ENCODE measurements around the gene SYCN.

The SYCN gene

DNA sequence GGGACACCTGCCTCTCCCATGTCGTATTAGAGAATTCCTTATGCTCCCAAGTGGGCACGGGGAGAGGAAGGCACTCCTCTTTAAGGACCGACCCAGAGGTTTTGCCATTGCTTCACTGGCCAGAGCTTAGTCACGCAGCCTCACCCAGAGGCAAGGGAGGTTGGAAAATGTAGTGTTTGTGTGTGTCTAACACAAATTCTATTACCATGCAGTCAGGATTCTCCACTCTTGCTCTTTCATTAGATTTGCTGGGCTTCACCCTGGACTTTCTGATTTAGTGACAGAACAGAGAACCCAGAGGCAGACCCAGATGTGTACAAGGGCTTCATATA, 21.9 kb downstream of the SYCN start:
- peaks cover 0 to 26% (median 19%) of the 10 kb centered on the region in 5 donors for H3K36me3 ChIP-seq (ENCODE audit: control insufficient read depth in 5 of 5, insufficient read depth in 5 of 5, low read length in 5 of 5)
- no peak overlapping the region for H3K9ac ChIP-seq (ENCODE audit: low read length in 5 of 5)
- H3K4me1 ChIP-seq (ENCODE audit: control insufficient read depth in 5 of 5, insufficient read depth in 5 of 5, low read length in 5 of 5), result no peaks in the 10 kb centered on the region
- no peaks in the 10 kb centered on the region for H3K9me3 ChIP-seq (ENCODE audit: control insufficient read depth in 5 of 5, low read length in 5 of 5)
- no peak overlapping the region for H3K27ac ChIP-seq (ENCODE audit: low read depth, low read length)
- peaks cover 0 to 3% (median 3%) of the 10 kb centered on the region in 5 donors for H3K27me3 ChIP-seq (ENCODE audit: control insufficient read depth in 5 of 5, insufficient read depth in 4 of 5, low read length in 5 of 5)
- no peak overlapping the region for H3K4me3 ChIP-seq (ENCODE audit: low read depth in 1 of 5, low read length in 5 of 5)

DNA sequence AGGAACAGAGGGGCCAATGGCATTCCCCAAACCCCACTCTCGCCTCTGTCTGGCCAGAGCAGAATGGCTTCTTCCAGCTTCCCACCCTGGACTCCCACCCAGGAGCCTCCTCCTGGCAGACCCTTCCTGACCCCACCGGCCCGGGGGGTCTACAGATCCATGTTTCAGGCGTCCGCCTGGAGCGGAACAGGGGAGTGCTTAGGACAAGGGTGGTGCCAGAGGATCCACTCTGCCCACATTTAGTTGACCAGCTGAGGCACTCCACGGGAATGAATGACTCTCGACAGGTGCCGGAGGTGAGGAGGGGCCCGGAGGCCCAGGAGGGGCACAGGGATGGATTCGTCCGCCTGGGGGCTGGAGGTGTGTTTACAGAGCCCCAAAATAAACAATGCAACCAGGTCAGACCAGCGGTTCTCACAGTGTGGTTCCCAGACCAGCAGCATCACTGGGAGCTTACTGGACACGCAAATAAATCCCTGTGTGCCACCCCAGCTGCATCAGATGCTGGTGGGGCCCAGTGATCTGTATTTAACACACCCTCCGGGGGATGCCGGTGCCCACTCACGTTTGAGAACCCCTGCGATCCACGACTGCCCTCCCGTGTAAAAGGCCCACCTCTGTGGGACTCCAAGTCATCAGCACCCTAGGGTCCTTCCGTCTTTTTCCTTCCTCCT, 22.4 kb downstream of the SYCN start:
- Histone ChIP-seq H3K4me3 (ENCODE audit: low read depth in 1 of 5, low read length in 5 of 5) (no peak overlapping the region), H3K4me1 (ENCODE audit: control insufficient read depth in 5 of 5, insufficient read depth in 5 of 5, low read length in 5 of 5) (no peaks in the 10 kb centered on the region)

DNA sequence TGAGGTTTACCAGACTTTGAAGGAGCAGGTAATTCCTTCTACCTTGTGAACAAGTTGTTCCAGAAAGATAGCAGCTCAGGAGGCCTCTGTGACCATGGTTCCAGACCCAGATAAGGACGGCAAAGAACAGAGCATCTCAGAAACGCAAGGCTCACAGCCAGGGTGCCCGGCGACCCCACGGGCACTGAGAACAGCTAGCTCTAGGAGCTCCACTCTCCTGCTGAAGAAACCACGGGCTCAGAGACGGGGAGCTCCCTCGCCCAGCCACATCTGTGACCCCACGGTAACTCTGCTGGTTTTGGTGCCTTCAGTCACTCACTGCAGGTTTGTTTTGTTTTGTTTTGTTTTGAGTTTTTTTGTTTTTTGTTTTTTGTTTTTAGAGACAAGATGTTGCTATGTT, 23.3 kb downstream of the SYCN start:
- no peak overlapping the region for H3K4me3 ChIP-seq (ENCODE audit: low read depth in 1 of 5, low read length in 5 of 5)
- no peak overlapping the region for H3K9ac ChIP-seq (ENCODE audit: low read length in 5 of 5)
- no peaks in the 10 kb centered on the region for H3K9me3 ChIP-seq (ENCODE audit: control insufficient read depth in 5 of 5, low read length in 5 of 5)
- no peaks in the 10 kb centered on the region for H3K4me1 ChIP-seq (ENCODE audit: control insufficient read depth in 5 of 5, insufficient read depth in 5 of 5, low read length in 5 of 5)
- peaks cover 0 to 37% (median 25%) of the 10 kb centered on the region in 5 donors for H3K36me3 ChIP-seq (ENCODE audit: control insufficient read depth in 5 of 5, insufficient read depth in 5 of 5, low read length in 5 of 5)
- H3K27me3 ChIP-seq (ENCODE audit: control insufficient read depth in 5 of 5, insufficient read depth in 4 of 5, low read length in 5 of 5), result peaks cover 0 to 3% (median 3%) of the 10 kb centered on the region in 5 donors
- H3K27ac ChIP-seq (ENCODE audit: low read depth, low read length), result no peak overlapping the region

More for the DNA sequence above, 22.4 kb downstream of the SYCN start:
- Histone ChIP-seq H3K9ac (ENCODE audit: low read length in 5 of 5) (no peak overlapping the region), H3K36me3 (ENCODE audit: control insufficient read depth in 5 of 5, insufficient read depth in 5 of 5, low read length in 5 of 5) (peaks cover 0 to 29% (median 21%) of the 10 kb centered on the region in 5 donors), H3K9me3 (ENCODE audit: control insufficient read depth in 5 of 5, low read length in 5 of 5) (no peaks in the 10 kb centered on the region), H3K27ac (ENCODE audit: low read depth, low read length) (no peak overlapping the region), H3K27me3 (ENCODE audit: control insufficient read depth in 5 of 5, insufficient read depth in 4 of 5, low read length in 5 of 5) (peaks cover 0 to 3% (median 3%) of the 10 kb centered on the region in 5 donors)

DNA sequence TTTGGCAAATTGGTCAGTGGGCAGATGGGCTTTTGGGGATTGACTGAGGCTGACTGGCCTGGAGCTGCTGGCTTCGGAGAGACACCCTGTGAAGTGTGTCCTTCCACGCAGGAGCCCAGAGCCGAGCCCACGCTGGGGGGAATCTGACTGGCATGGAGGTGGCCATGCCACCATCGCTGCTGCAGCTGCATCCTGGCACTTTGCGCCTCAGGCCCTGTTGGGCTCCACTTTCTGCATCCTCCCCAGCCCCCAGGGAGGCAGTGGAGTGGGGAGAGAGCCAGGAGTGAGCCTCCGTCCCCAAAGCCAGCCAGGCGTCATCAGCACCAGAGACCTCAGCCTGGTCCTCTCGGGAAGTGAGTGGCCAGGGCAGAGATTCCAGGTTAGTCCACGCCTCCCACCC, 24.3 kb downstream of the SYCN start:
- peaks cover 0 to 47% (median 31%) of the 10 kb centered on the region in 5 donors for H3K36me3 ChIP-seq (ENCODE audit: control insufficient read depth in 5 of 5, insufficient read depth in 5 of 5, low read length in 5 of 5)
- H3K27ac ChIP-seq (ENCODE audit: low read depth, low read length), result no peak overlapping the region
- H3K9ac ChIP-seq (ENCODE audit: low read length in 5 of 5), result no peak overlapping the region
- H3K27me3 ChIP-seq (ENCODE audit: control insufficient read depth in 5 of 5, insufficient read depth in 4 of 5, low read length in 5 of 5), result peaks cover 0 to 3% (median 0%) of the 10 kb centered on the region in 5 donors
- H3K4me3 ChIP-seq (ENCODE audit: low read depth in 1 of 5, low read length in 5 of 5), result no peak overlapping the region
- no peaks in the 10 kb centered on the region for H3K4me1 ChIP-seq (ENCODE audit: control insufficient read depth in 5 of 5, insufficient read depth in 5 of 5, low read length in 5 of 5)
- no peaks in the 10 kb centered on the region for H3K9me3 ChIP-seq (ENCODE audit: control insufficient read depth in 5 of 5, low read length in 5 of 5)

DNA sequence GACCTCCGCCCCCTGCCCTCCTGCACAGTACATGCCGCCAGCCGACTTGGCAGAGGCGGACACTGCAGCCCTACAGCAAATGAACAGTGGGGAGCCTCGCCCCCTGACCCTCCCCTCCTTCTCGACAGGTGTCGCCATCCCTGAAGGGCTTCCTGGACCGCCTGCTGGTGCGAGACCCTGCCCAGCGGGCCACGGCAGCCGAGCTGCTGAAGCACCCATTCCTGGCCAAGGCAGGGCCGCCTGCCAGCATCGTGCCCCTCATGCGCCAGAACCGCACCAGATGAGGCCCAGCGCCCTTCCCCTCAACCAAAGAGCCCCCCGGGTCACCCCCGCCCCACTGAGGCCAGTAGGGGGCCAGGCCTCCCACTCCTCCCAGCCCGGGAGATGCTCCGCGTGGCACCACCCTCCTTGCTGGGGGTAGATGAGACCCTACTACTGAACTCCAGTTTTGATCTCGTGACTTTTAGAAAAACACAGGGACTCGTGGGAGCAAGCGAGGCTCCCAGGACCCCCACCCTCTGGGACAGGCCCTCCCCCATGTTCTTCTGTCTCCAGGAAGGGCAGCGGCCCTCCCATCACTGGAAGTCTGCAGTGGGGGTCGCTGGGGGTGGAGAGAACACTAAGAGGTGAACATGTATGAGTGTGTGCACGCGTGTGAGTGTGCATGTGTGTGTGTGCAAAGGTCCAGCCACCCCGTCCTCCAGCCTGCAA, 25.6 kb downstream of the SYCN start:
- peaks cover 0 to 59% (median 38%) of the 10 kb centered on the region in 5 donors for H3K36me3 ChIP-seq (ENCODE audit: control insufficient read depth in 5 of 5, insufficient read depth in 5 of 5, low read length in 5 of 5)
- H3K9me3 ChIP-seq (ENCODE audit: control insufficient read depth in 5 of 5, low read length in 5 of 5), result no peaks in the 10 kb centered on the region
- H3K27me3 ChIP-seq (ENCODE audit: control insufficient read depth in 5 of 5, insufficient read depth in 4 of 5, low read length in 5 of 5), result peaks cover 0 to 3% (median 0%) of the 10 kb centered on the region in 5 donors
- no peak overlapping the region for H3K27ac ChIP-seq (ENCODE audit: low read depth, low read length)
- H3K4me3 ChIP-seq (ENCODE audit: low read depth in 1 of 5, low read length in 5 of 5), result no peak overlapping the region
- H3K9ac ChIP-seq (ENCODE audit: low read length in 5 of 5), result no peak overlapping the region
- H3K4me1 ChIP-seq (ENCODE audit: control insufficient read depth in 5 of 5, insufficient read depth in 5 of 5, low read length in 5 of 5), result no peaks in the 10 kb centered on the region

DNA sequence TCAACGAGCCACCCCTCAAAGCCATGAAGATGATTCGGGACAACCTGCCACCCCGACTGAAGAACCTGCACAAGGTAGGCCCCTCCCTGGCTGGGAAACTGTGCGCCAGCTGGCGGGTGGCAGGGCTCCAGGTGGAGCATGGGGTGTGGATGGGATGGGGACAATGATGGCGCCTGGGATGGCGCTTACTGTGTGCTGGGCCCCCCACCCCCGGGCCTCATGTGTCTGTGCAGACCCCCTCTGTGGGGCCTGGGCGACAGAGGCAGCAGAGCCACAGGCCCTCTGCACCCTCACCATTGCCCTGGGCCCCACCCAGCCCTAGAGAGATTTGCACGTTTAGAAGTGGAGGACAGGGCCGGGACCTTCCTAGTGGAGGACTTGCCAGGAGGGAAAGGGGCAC, 26.3 kb downstream of the SYCN start:
- Histone ChIP-seq H3K36me3 (ENCODE audit: control insufficient read depth in 5 of 5, insufficient read depth in 5 of 5, low read length in 5 of 5) (peaks cover 0 to 65% (median 38%) of the 10 kb centered on the region in 5 donors), H3K4me1 (ENCODE audit: control insufficient read depth in 5 of 5, insufficient read depth in 5 of 5, low read length in 5 of 5) (no peaks in the 10 kb centered on the region), H3K4me3 (ENCODE audit: low read depth in 1 of 5, low read length in 5 of 5) (no peak overlapping the region), H3K9ac (ENCODE audit: low read length in 5 of 5) (no peak overlapping the region), H3K9me3 (ENCODE audit: control insufficient read depth in 5 of 5, low read length in 5 of 5) (no peaks in the 10 kb centered on the region), H3K27ac (ENCODE audit: low read depth, low read length) (no peak overlapping the region), H3K27me3 (ENCODE audit: control insufficient read depth in 5 of 5, insufficient read depth in 4 of 5, low read length in 5 of 5) (peaks cover 0 to 3% (median 0%) of the 10 kb centered on the region in 5 donors)

DNA sequence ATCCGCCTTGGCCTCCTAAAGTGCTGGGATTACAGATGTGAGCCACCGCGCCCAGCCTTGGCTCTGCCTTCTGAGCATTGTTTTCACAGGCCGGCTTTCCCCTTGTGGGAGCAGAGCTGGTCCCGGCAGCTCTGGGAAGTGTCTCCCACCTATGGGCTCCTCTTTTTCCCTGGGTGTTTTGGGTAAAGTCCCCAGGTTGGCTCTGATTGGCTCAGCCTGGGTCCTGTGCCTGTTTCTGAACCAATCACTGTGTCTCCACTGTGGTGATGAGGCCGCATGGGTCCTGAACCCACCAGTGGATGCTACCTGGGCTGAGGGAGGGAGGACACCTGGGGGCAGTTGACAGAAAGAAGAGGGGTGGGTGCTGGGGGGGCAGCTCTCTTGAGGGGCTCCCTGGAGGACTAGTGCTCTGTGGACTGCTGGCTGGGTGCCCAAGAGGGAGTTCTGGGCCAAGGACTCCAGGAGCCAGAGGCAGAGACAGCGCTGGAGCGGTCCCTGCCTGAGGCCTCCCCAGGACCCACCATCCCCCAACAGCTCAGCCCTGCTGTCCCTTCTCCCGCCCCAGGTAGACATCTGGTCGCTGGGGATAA, 26.9 kb downstream of the SYCN start:
- Histone ChIP-seq H3K4me3 (ENCODE audit: low read depth in 1 of 5, low read length in 5 of 5) (no peak overlapping the region), H3K9me3 (ENCODE audit: control insufficient read depth in 5 of 5, low read length in 5 of 5) (no peaks in the 10 kb centered on the region), H3K36me3 (ENCODE audit: control insufficient read depth in 5 of 5, insufficient read depth in 5 of 5, low read length in 5 of 5) (peaks cover 0 to 71% (median 43%) of the 10 kb centered on the region in 5 donors), H3K4me1 (ENCODE audit: control insufficient read depth in 5 of 5, insufficient read depth in 5 of 5, low read length in 5 of 5) (no peaks in the 10 kb centered on the region), H3K9ac (ENCODE audit: low read length in 5 of 5) (no peak overlapping the region), H3K27ac (ENCODE audit: low read depth, low read length) (no peak overlapping the region), H3K27me3 (ENCODE audit: control insufficient read depth in 5 of 5, insufficient read depth in 4 of 5, low read length in 5 of 5) (peaks cover 0 to 3% (median 0%) of the 10 kb centered on the region in 5 donors)

DNA sequence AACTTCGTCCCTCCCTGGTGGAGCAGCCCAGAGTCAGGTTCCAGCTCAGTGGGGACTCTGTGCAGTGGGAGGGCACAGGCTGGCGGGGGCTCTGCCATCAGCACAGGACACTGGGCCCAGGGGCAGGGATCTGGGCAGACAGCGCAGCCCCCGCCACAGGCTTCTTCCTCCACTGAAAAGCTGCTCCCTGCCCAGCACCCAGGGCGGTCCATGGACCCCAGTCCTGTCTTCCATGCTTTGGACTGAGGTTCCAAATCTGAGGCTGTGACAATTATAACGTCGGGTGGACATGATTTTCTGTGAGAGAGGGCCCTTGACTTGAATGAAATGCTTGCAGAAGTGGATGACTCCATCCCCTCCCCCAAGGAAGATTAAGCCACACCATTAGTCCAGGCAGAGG, 28.5 kb downstream of the SYCN start:
- Histone ChIP-seq H3K4me3 (ENCODE audit: low read depth in 1 of 5, low read length in 5 of 5) (no peak overlapping the region), H3K27ac (ENCODE audit: low read depth, low read length) (no peak overlapping the region), H3K27me3 (ENCODE audit: control insufficient read depth in 5 of 5, insufficient read depth in 4 of 5, low read length in 5 of 5) (no peaks in the 10 kb centered on the region), H3K9me3 (ENCODE audit: control insufficient read depth in 5 of 5, low read length in 5 of 5) (no peaks in the 10 kb centered on the region), H3K9ac (ENCODE audit: low read length in 5 of 5) (no peak overlapping the region), H3K4me1 (ENCODE audit: control insufficient read depth in 5 of 5, insufficient read depth in 5 of 5, low read length in 5 of 5) (peaks cover 0 to 4% (median 2%) of the 10 kb centered on the region in 5 donors), H3K36me3 (ENCODE audit: control insufficient read depth in 5 of 5, insufficient read depth in 5 of 5, low read length in 5 of 5) (peaks cover 0 to 83% (median 50%) of the 10 kb centered on the region in 5 donors)

DNA sequence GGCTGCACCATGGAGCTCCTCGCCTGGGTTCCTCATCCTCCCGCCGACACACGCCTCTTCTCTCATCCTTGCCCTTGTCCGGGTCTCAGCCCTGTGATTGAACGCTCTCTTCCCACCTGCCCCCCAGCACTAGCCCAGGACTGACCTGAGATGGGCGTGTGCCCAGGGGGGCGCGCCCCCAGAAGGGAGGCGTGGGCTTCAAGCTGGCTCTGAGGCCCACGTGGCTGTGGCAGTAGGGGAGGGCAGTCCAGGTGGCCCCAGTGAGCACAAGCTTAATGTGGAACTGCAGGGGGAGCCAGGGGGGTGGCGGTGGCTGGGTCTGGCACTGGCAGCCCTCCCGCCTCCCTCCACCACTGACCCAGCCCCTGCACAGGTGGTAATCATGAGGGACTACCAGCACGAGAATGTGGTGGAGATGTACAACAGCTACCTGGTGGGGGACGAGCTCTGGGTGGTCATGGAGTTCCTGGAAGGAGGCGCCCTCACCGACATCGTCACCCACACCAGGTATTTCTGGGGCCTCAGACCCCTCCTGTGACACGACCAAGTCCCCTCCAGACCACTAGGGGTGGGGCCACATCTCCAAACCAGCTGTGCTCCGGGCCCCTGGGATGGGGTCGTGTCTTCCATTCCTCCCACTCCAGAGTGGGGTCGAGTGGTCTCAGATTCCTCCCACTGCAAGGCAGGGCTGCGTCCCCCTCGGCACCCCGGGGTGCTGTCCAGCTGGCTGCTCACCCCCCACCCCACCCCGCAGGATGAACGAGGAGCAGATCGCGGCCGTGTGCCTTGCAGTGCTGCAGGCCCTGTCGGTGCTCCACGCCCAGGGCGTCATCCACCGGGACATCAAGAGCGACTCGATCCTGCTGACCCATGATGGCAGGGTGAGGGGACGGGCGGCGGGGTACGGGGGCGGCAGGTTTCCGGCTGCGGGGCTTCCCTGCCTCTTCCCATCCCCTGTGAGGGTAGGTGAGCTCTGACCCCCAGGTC, 29.2 kb downstream of the SYCN start:
- peaks cover 2 to 12% (median 9%) of the 10 kb centered on the region in 5 donors for H3K4me1 ChIP-seq (ENCODE audit: control insufficient read depth in 5 of 5, insufficient read depth in 5 of 5, low read length in 5 of 5)
- H3K36me3 ChIP-seq (ENCODE audit: control insufficient read depth in 5 of 5, insufficient read depth in 5 of 5, low read length in 5 of 5), result peaks cover 0 to 87% (median 54%) of the 10 kb centered on the region in 5 donors
- no peak overlapping the region for H3K4me3 ChIP-seq (ENCODE audit: low read depth in 1 of 5, low read length in 5 of 5)
- H3K9me3 ChIP-seq (ENCODE audit: control insufficient read depth in 5 of 5, low read length in 5 of 5), result no peaks in the 10 kb centered on the region
- no peak overlapping the region for H3K9ac ChIP-seq (ENCODE audit: low read length in 5 of 5)
- H3K27ac ChIP-seq (ENCODE audit: low read depth, low read length), result no peak overlapping the region
- no peaks in the 10 kb centered on the region for H3K27me3 ChIP-seq (ENCODE audit: control insufficient read depth in 5 of 5, insufficient read depth in 4 of 5, low read length in 5 of 5)

All from subcutaneous abdominal adipose tissue (tissue), 5 donors.